Renal cortical epithelial cell (primary cell): ENCODE measurements around the gene ARHGAP31. TPM values are rescaled to one million over a fixed set of nuclear protein-coding genes. Genes with fewer than 3 reads are reported as not detected.
A peak's percentile ranks its signal among the peaks of the same experiment; 100 is the strongest.
"Not testable (repeated sequence)": the region's sequence is repeated elsewhere in the genome, so short reads cannot be mapped to it uniquely, and the experiment has no call there.

Source experiments
- DNase-seq: peaks from one replicate; pipeline ENCODE4 v3.0.0-alpha.2; 2011; ENCODE audit warnings: low read depth
- total RNA-seq: library from RNA; depleted of rRNA; stranded (reverse); fragments of >200 nt; gene quantifications from 2 replicates; pipeline ENCODE4 v1.2.3, GENCODE V29; 2014

The ARHGAP31 gene
- total RNA-seq, 1 donor from 2014 or later: 24.9 TPM

GRCh38 chr3:119295816-119296726, 1.9 kb downstream of the ARHGAP31 start:
- DNase-seq: peak; percentile 94

DNA sequence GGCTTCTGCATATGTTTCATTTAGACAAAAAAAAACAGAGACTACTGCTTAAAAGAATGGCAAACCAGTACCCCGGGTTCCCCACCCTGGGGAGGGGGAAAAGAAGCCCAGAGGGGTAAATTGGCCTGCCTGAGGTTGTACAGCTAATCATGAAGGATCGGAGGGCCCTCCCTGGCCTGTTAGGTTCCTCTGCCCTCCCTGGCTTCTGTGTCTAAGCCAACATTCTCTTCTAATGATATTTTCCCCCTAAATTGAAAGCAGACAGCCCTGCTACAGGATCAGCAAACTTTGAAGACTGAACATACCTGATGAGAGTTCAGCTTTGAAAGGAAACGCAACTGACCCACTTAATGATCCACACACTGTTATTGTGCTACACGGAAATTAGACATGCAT, 2.5 kb downstream of the ARHGAP31 start:
- no peak for DNase-seq

DNA sequence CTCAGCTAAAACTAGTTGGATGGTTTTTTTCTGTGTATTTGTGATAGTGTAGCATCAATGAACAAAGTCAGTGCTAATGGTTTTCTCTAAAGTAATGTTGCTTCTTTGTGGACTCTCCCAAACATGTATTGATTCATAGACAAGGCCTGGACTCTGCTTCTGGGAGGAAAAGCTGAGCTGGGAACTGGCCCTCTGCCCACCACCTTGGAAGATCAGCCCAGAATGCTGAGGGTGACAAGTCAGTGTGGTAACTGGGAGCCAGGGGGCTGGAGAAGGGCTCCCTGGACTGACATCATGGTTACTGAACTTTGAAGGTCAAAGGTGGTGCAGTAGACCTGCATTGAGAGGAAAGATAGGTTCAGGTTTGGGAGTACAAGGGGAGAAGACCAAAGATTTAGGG, 3.0 kb downstream of the ARHGAP31 start:
- peak; percentile 77 for DNase-seq

DNA sequence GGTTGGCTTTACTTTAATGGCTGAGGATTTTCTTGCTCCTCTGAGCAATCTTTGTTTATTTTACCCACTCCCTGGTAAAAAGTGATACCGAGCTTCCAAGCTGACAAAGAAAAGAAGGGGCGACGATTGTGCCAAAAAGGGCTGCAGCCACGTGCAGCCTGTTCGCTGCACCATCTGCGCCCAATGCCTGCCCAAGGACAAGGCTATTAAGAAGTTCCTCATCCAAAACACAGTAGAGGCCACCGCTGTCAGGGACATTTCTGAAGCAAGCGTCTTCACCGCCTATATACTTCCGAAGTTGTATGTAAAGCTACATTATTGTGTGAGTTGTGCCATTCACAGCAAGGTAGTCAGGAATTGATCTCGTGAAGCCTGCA, 4.4 kb downstream of the ARHGAP31 start:
- no peak for DNase-seq

GRCh38 chr3:119300991-119301391, 6.8 kb downstream of the ARHGAP31 start:
- DNase-seq: no peak

- no peak for DNase-seq
Observed at GRCh38 chr3:119301662-119302061, 7.5 kb downstream of the ARHGAP31 start.

- DNase-seq: peak; percentile 38
Observed at GRCh38 chr3:119302697-119303551, 8.7 kb downstream of the ARHGAP31 start.

DNA sequence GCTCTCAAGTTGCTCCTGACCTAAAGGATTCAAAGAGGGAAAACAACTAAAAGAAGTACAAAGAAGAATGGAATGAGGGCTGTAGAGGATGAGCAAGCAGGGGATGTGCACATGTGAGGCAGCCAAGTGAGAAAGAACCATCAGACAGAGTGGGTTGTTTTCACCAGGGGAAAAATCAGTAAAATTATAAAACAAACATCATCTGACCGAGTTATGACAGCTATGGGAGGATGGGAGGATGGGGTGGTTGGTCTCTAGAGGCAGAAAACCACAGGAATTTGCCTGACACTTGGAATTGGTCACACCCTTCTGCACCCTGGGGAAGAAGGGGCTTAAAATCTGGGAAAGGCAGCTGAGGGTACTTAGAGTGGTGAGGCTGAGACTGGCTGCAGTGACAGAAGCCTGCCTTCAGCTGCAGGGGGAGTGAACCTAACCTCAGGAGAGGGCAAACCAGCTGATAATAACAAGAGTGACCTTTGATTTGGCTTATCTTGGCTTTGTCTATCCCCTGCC, 10.1 kb downstream of the ARHGAP31 start:
- peak; percentile 79 for DNase-seq

- no peak for DNase-seq
Observed at GRCh38 chr3:119305286-119305685, 11.1 kb downstream of the ARHGAP31 start.

DNA sequence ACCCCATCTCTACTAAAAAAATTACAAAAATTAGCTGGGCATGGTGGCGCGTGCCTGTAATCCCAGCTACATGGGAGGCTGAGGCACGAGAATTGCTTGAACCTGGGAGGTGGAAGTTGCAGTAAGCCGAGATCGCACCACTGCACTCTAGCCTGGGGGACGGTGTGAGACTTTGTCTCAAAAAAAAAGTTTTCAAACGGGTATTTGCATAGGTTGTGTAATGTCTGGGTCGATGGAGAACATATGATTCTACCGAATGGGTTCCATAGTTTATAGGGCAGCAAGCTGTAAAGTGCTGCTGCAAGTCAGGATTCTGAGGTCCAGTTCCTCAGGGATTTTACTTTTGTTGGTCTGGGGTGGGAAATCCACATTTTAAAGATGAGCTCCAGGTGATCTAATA, 12.2 kb downstream of the ARHGAP31 start:
- DNase-seq: not testable (repeated sequence)

DNA sequence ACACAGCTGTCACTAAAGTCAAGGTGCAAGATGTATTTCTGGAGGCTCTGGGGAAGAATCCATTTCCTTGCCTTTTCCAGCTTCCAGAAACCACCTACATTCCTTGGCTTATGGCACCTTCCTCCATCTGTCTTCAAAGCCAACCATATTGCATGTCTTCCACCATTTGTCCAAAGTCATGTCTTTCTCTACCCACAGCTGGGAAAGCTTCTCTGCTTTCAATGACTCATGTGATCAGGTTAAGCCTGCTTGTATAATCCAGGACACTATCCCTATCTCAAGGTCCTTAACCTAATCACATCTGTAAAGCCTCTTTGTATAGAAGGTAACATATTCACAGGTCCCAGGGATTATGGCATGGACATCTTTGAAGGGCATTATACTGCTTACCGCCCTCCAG, 14.2 kb downstream of the ARHGAP31 start:
- DNase-seq: no peak

DNA sequence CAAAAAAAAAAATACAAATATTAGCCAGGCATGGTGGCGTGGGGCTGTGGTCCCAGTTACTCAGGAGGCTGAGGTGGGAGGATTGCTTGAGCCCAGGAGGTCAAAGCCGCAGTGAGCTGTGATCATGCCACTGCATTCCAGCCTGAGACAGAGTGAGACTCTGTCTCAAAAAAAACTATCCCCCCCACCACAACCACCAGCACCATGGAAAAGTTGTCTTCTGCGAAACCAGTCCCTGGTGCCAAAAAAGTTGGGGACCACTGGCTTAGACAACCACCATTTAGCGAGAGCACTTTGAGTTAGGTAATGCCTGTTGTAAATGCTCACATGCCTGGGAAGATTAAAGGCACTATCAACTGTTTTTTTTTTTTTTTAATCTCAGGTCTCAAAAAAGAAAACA, 15.4 kb downstream of the ARHGAP31 start:
- no peak for DNase-seq

- peak; percentile 98 for DNase-seq
Observed at GRCh38 chr3:119310071-119310470, 15.9 kb downstream of the ARHGAP31 start.

- peak; percentile 92 for DNase-seq
Observed at GRCh38 chr3:119311081-119311925, 17.1 kb downstream of the ARHGAP31 start.

DNA sequence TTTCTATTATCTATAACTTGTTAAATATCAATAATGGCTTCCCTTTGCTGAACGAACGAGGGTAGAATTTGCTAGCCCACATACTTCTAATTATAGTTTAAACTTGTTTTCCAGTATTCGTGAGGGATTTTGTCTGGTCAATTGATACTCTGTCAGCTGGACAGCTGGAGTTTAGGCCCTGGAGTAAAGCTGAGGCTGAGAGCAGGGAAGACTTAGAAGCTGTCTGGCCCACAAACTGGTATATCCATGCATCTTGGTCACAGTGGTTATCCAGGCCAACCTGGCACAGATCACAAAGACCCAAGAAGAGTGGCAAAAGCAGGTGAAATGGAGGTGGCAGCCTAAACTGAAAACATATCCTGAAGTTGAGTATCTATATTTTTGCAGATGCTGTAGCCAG, 19.3 kb downstream of the ARHGAP31 start:
- DNase-seq: no peak

DNA sequence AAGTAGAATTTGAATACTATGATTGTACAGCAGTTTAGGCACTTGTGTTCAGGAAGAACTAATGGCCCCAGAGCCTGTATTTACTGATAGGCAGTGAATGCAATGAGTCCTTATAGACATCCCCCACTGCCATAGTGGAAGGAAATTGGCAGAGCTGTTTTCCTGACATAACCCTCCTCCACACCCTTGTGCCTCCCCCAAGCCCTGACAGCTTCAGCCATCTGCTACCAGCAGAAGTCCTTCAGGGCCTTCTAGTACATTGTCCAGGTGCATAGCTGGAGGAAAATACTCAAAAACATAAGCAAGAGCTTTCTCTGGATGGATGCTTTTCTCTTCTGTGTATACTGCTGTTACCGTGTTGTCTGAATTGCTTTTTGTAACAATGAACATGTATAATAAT, 20.6 kb downstream of the ARHGAP31 start:
- DNase-seq: no peak

DNA sequence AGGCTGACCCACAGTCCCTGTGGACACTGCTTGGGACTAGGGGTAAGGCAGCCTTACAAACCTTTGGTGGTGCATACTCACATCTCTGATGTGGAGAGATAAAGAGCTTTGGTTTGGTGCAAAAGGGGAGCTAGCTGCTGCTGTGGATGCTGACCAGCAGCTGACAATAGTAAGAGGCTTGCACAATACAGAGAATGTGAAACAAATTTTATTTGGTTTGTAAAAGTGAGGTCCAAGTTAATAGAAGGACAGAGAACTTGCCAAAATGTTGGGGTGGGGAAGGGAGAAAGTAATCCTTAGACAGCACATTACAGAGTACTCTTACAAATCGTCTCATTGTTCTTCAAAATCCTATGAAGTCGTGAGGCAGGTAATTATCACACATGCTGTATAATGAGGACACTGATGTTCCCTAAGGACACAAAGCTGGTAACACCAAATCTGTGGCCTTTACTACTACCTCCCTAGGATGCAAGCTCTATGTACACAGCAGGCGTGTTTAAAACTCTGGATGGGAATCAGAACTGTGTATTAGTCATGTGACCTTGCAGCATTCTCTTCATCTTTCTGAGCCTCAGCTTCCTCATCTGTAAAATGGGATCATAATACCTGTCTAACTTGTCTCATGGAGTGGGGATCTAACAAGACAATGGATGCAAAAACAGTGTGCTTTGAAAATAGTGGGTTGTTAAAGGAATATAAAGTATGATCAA, 21.6 kb downstream of the ARHGAP31 start:
- no peak for DNase-seq

DNA sequence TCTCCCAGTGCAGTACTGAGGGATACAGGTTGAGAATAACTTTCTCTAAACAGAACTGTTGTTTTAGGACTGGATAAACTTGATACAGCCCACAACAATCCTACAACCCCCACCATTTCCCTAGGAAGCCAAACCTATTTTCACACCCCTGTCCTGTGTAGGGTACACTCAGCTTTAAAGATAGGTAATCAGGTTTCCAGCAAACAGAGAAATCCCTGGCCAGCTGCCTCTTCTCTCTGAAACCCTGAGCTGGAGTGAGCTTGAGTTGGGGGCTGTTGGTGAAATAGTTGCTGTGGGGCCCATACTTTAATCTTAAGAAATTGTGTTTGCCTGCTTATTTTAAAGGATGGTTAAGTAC, 22.1 kb downstream of the ARHGAP31 start:
- no peak for DNase-seq

- DNase-seq: no peak
Observed at GRCh38 chr3:119318876-119319275, 24.7 kb downstream of the ARHGAP31 start.

- DNase-seq: no peak
Observed at GRCh38 chr3:119319311-119319710, 25.1 kb downstream of the ARHGAP31 start.

- DNase-seq: peak; percentile 65
Observed at GRCh38 chr3:119320785-119321184, 26.6 kb downstream of the ARHGAP31 start.
